Neural cell (in vitro differentiated cells): ENCODE results near the gene THRA. TPM values are rescaled to one million over a fixed set of nuclear protein-coding genes. Genes with fewer than 3 reads are reported as not detected.

Experiments
- H2AFZ ChIP-seq: fragments of 200-600, 300-800 bp; sonication (generic), shearing (Covaris generic); 2 replicates; pipeline ENCODE4 v1.6.0; 2014; ENCODE audit warnings: low read depth, mild to moderate bottlenecking, antibody characterized with exemption, low read length, moderate library complexity
- H3F3A ChIP-seq: fragments of 200-600 bp; shearing (Covaris generic); 2 replicates; pipeline ENCODE4 v1.6.1; 2016; ENCODE audit warnings: mild to moderate bottlenecking, moderate library complexity, mixed read lengths, antibody characterized with exemption, low read length; ENCODE audit not compliant: insufficient read depth, poor library complexity, severe bottlenecking
- H3K27ac ChIP-seq: fragments of 200-600, 300-800 bp; sonication (generic), shearing (Covaris generic); 2 replicates; pipeline ENCODE4 v1.5.1; 2014; ENCODE audit warnings: mild to moderate bottlenecking, low read length, moderate library complexity
- H3K27me3 ChIP-seq: fragments of 300-800, 200-600 bp; sonication (generic), shearing (Covaris generic); 2 replicates; pipeline ENCODE4 v1.6.0; 2014; ENCODE audit warnings: mild to moderate bottlenecking, low read depth, low read length, moderate library complexity; ENCODE audit not compliant: insufficient read depth
- H3K36me3 ChIP-seq: fragments of 300-800, 200-600 bp; sonication (generic), shearing (Covaris generic); 2 replicates; pipeline ENCODE4 v1.5.1; 2014; ENCODE audit warnings: mild to moderate bottlenecking, antibody characterized with exemption, low read length, moderate library complexity; ENCODE audit not compliant: insufficient read depth
- H3K4me2 ChIP-seq: fragments of 300-800, 200-600 bp; sonication (generic), shearing (Covaris generic); 2 replicates; pipeline ENCODE4 v1.6.0; 2014; ENCODE audit warnings: mild to moderate bottlenecking, low read length
- H3K4me3 ChIP-seq: fragments of 300-800, 200-600 bp; sonication (generic), shearing (Covaris generic); 2 replicates; pipeline ENCODE4 v1.5.1; 2014; ENCODE audit warnings: mild to moderate bottlenecking, low read length, moderate library complexity
- H3K79me2 ChIP-seq: fragments of 200-600 bp; shearing (Covaris generic); replicated peaks from 2 replicates; pipeline ENCODE4 v1.6.0; 2014; ENCODE audit warnings: mild to moderate bottlenecking, low read length, moderate library complexity; ENCODE audit not compliant: insufficient read depth
- H3K9ac ChIP-seq: fragments of 300-800, 200-600 bp; sonication (generic), shearing (Covaris generic); 2 replicates; pipeline ENCODE4 v1.6.1; 2016; ENCODE audit warnings: mild to moderate bottlenecking, low read length, mixed read lengths
- H3K9me2 ChIP-seq: fragments of 200-600 bp; shearing (Covaris generic); 2 replicates; pipeline ENCODE4 v1.6.1; 2016; ENCODE audit warnings: mild to moderate bottlenecking, low read length, mixed read lengths; ENCODE audit not compliant: insufficient read depth
- H3K9me3 ChIP-seq: fragments of 200-600, 300-800 bp; sonication (generic), shearing (Covaris generic); 2 replicates; pipeline ENCODE4 v1.6.1; 2016; ENCODE audit warnings: mild to moderate bottlenecking, mixed run types, low read length, moderate library complexity, mixed read lengths
- H4K20me1 ChIP-seq: fragments of 200-600 bp; shearing (Covaris generic); 2 replicates; pipeline ENCODE4 v1.6.1; 2016; ENCODE audit warnings: mild to moderate bottlenecking, mixed run types; ENCODE audit not compliant: insufficient read depth
- CTCF ChIP-seq: fragments of 450-650 bp; IDR thresholded peaks from 2 replicates; pipeline ENCODE4 v1.5.1; 2014; ENCODE audit warnings: antibody characterized with exemption, mild to moderate bottlenecking, moderate library complexity; ENCODE audit not compliant: poor library complexity, severe bottlenecking
- EP300 ChIP-seq: fragments of 450-650 bp; conservative IDR thresholded peaks from 2 replicates; pipeline ENCODE4 v1.6.1; 2014; ENCODE audit warnings: antibody characterized with exemption, mild to moderate bottlenecking, moderate library complexity; ENCODE audit not compliant: poor library complexity, severe bottlenecking
- EZH2 ChIP-seq: fragments of 200-600, 300-800 bp; shearing (Covaris generic), sonication (generic); IDR thresholded peaks from 2 replicates; pipeline ENCODE4 v1.6.1; 2014; ENCODE audit warnings: antibody characterized with exemption, low read length, borderline replicate concordance, mild to moderate bottlenecking; ENCODE audit not compliant: insufficient read depth, poor library complexity, severe bottlenecking
- MXI1 ChIP-seq: fragments of 450-650 bp; conservative IDR thresholded peaks from 2 replicates; pipeline ENCODE4 v1.6.1; 2014; ENCODE audit warnings: antibody characterized with exemption, mild to moderate bottlenecking; ENCODE audit not compliant: poor library complexity, severe bottlenecking
- POLR2AphosphoS5 ChIP-seq: IDR thresholded peaks from 2 replicates; pipeline ENCODE4 v1.6.1; 2012
- RAD21 ChIP-seq: fragments of 450-650 bp; conservative IDR thresholded peaks from 2 replicates; pipeline ENCODE4 v1.6.1; 2014; ENCODE audit warnings: antibody characterized with exemption, mild to moderate bottlenecking, moderate library complexity
- REST ChIP-seq: IDR thresholded peaks from 2 replicates; pipeline ENCODE4 v1.6.1; 2012; ENCODE audit warnings: borderline replicate concordance
- SMC3 ChIP-seq: fragments of 450-650 bp; conservative IDR thresholded peaks from 2 replicates; pipeline ENCODE4 v1.6.1; 2014; ENCODE audit warnings: antibody characterized with exemption, mild to moderate bottlenecking, moderate library complexity; ENCODE audit not compliant: poor library complexity
- TAF1 ChIP-seq: IDR thresholded peaks from 2 replicates; pipeline ENCODE4 v1.6.1; 2012; ENCODE audit warnings: low read depth
- polyA plus RNA-seq: library from polyadenylated mRNA; depleted of rRNA; stranded (reverse); fragments of >200 nt; gene quantifications from 2 replicates; pipeline ENCODE4 v1.2.3, GENCODE V29; 2014

Gene THRA
- polyA plus RNA-seq, 1 donor from 2014 or later: 97.2 TPM

GRCh38 chr17:40087903-40088718 is 25.3 kb downstream of the THRA start:
- TF ChIP-seq REST (no peak), EP300 (no peak), RAD21 (no peak)
- H2AFZ ChIP-seq: no peak overlapping the region

GRCh38 chr17:40089077-40089895 is 26.5 kb downstream of the THRA start:
- Histone ChIP-seq H3K9me2 (no peaks in the 10 kb centered on the region), H4K20me1 (no peaks in the 10 kb centered on the region), H3K9me3 (no peaks in the 10 kb centered on the region), H3K4me3 (no peak overlapping the region), H3K79me2 (no peaks in the 10 kb centered on the region), H3K36me3 (no peaks in the 10 kb centered on the region), H3F3A (no peaks in the 10 kb centered on the region), H3K4me2 (no peak overlapping the region), H3K27me3 (no peaks in the 10 kb centered on the region), H3K27ac (no peak overlapping the region), H2AFZ (no peak overlapping the region), H3K9ac (no peak overlapping the region)
- TF ChIP-seq TAF1: no peak
- no peak for TF ChIP-seq REST
- no peak for TF ChIP-seq POLR2AphosphoS5
- TF ChIP-seq EZH2: no peak
- no peak for TF ChIP-seq SMC3
- no peak for TF ChIP-seq CTCF
- no peak for TF ChIP-seq RAD21
- no peak for TF ChIP-seq MXI1
- TF ChIP-seq EP300: no peak

More at GRCh38 chr17:40087903-40088718, 25.3 kb downstream of the THRA start:
- Histone ChIP-seq H3F3A (no peaks in the 10 kb centered on the region), H3K27me3 (no peaks in the 10 kb centered on the region), H4K20me1 (no peaks in the 10 kb centered on the region), H3K9me3 (no peaks in the 10 kb centered on the region), H3K79me2 (no peaks in the 10 kb centered on the region), H3K4me2 (no peak overlapping the region), H3K4me3 (no peak overlapping the region), H3K9ac (no peak overlapping the region), H3K36me3 (no peaks in the 10 kb centered on the region), H3K27ac (no peak overlapping the region), H3K9me2 (no peaks in the 10 kb centered on the region)
